ENCODE results near the gene SNRNP35. TPM values are rescaled to one million over a fixed set of nuclear protein-coding genes. Genes with fewer than 3 reads are reported as not detected.

The SNRNP35 gene
- 10 to 100 TPM; 36.5 to 37.3 TPM for total RNA-seq

DNA sequence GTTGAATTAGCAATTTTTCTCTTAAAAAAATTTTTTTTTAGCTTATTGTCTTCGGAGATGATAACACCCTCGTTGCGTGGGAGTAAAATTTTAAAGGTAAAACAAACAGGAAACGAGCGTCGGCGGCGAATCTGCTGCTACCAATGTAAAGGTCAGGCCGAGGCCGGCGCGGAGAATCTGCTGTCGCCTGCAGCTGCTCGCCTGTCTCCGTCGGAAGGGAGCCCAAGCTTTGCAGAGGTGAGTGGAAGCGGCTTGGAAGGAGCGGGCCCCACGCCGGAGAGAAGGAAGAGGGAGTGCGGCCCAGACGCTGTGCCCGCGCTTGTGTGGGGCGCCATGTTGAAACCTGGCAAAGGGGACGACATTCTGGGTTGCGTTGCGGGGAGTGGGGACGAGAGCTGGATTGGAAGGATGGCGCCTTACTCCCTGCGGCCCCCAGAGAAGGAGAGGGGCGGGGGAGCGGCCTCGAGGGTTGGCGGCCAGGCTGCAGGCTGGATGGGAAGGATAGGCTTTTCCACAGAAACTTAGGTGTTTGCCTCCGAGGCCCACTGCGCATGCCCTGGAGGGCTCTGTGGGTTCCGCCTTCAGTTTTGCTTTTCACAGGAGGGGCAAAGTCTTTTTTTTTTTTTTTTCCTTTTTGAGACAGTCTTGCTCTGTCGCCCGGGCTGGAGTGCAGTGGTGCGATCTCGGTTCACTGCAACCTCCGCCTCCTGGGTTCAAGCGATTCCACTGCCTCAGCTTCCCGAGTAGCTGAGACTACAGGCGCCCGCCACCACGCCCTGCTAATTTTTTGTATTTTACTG, at the start of gene SNRNP35:
SNRNP35 (plus strand) TSS at position 160 of the 800 bp plus-strand sequence. CDS start 7,402 bp downstream, outside the sequence.

GRCh38 chr12:123436017-123436964, 21.6 kb upstream of the SNRNP35 start, which contains the start of gene RILPL2:
RILPL2 (minus strand) TSS chr12:123436684; CDS start chr12:123436420, 264 bp downstream.

Other genes with a start within 250 kb of the SNRNP35 start
- gene MPHOSPH9, start 225.0 kb upstream of the SNRNP35 start, total RNA-seq = 100 to 1,000 TPM; 103 to 106 TPM
- gene MTRFR, start 224.7 kb upstream of the SNRNP35 start, total RNA-seq = 10 to 100 TPM; 28.8 to 29.4 TPM
- gene CDK2AP1, start 186.3 kb upstream of the SNRNP35 start, total RNA-seq = 10 to 100 TPM; 20.4 to 21.0 TPM
- 10 to 100 TPM; 41.0 to 41.6 TPM for gene SBNO1, start 93.3 kb upstream of the SNRNP35 start, total RNA-seq
- gene KMT5A, start 74.0 kb upstream of the SNRNP35 start, total RNA-seq = 10 to 100 TPM; 59.0 to 60.1 TPM
- gene RILPL2, start 21.5 kb upstream of the SNRNP35 start, total RNA-seq = 1 to 10 TPM; 7.4 to 7.5 TPM
- 1 to 10 TPM; 1.1 to 1.3 TPM for gene RILPL1, start 75.6 kb downstream of the SNRNP35 start, total RNA-seq
- 100 to 1,000 TPM; 147 to 150 TPM for gene TMED2, start 126.4 kb downstream of the SNRNP35 start, total RNA-seq
- gene DDX55, start 144.0 kb downstream of the SNRNP35 start, total RNA-seq = 10 to 100 TPM; 31.5 to 32.1 TPM
- 10 to 100 TPM; 57.7 to 59.8 TPM for gene EIF2B1, start 175.5 kb downstream of the SNRNP35 start, total RNA-seq
- 10 to 100 TPM; 36.0 to 41.8 TPM for gene GTF2H3, start 175.7 kb downstream of the SNRNP35 start, total RNA-seq
- 1 to 10 TPM; 3.1 to 3.2 TPM for gene TCTN2, start 213.0 kb downstream of the SNRNP35 start, total RNA-seq

Data from activated naive CD4-positive, alpha-beta T cell treated with anti-CD3 and anti-CD28 coated beads, Interleukin-2, amount 10 ng/mL, durations not matched to agents 5 hours and 36 hours (primary cell).